H9 (cell line): ENCODE measurements around the gene ABCA13. TPM values are rescaled to one million over a fixed set of nuclear protein-coding genes. Genes with fewer than 3 reads are reported as not detected.

Source experiments
- DNase-seq: peaks from one replicate; pipeline ENCODE4 v3.0.0-alpha.2; 2017
- H2AFZ ChIP-seq: one replicate; pipeline ENCODE4 v1.6.1; 2013; ENCODE audit warnings: mild to moderate bottlenecking, low read length, control low read depth, moderate library complexity
- H2AK5ac ChIP-seq: 2 replicates; pipeline ENCODE4 v1.6.1; 2013; ENCODE audit warnings: low read length, control low read depth, mixed read lengths; ENCODE audit not compliant: insufficient read length
- H2BK120ac ChIP-seq: one replicate; pipeline ENCODE4 v1.6.1; 2013; ENCODE audit warnings: low read depth, mild to moderate bottlenecking, low read length, control low read depth, inconsistent platforms; ENCODE audit not compliant: poor library complexity, severe bottlenecking
- H2BK12ac ChIP-seq: 2 replicates; pipeline ENCODE4 v1.6.1; 2013; ENCODE audit warnings: low read length, control low read depth, mixed read lengths, low read depth; ENCODE audit not compliant: insufficient read length
- H2BK15ac ChIP-seq: 2 replicates; pipeline ENCODE4 v1.6.1; 2013; ENCODE audit warnings: low read depth, low read length, control low read depth
- H2BK20ac ChIP-seq: one replicate; pipeline ENCODE4 v1.6.1; 2013; ENCODE audit warnings: low read depth, mild to moderate bottlenecking, low read length, control low read depth, inconsistent platforms; ENCODE audit not compliant: poor library complexity, severe bottlenecking
- H2BK5ac ChIP-seq: 2 replicates; pipeline ENCODE4 v1.6.1; 2013; ENCODE audit warnings: low read length, control low read depth, mixed read lengths; ENCODE audit not compliant: insufficient read length
- H3K14ac ChIP-seq: 2 replicates; pipeline ENCODE4 v1.6.1; 2013; ENCODE audit warnings: low read length, control low read depth; ENCODE audit not compliant: insufficient read depth
- H3K18ac ChIP-seq: 2 replicates; pipeline ENCODE4 v1.6.1; 2013; ENCODE audit warnings: low read depth, mild to moderate bottlenecking, mixed read lengths, low read length, control low read depth; ENCODE audit not compliant: insufficient read length
- H3K23ac ChIP-seq: 2 replicates; pipeline ENCODE4 v1.6.1; 2013; ENCODE audit warnings: low read length, control low read depth, mixed read lengths, low read depth; ENCODE audit not compliant: insufficient read length
- H3K23me2 ChIP-seq: 2 replicates; pipeline ENCODE4 v1.6.1; 2013; ENCODE audit warnings: low read depth, mild to moderate bottlenecking, mixed read lengths, low read length, control low read depth; ENCODE audit not compliant: insufficient read length, poor library complexity, severe bottlenecking
- H3K27ac ChIP-seq: 2 replicates; pipeline ENCODE4 v1.5.1; 2013; ENCODE audit warnings: low read length, control low read depth, mixed read lengths, low read depth; ENCODE audit not compliant: insufficient read length
- H3K27me3 ChIP-seq: 2 replicates; pipeline ENCODE4 v1.6.1; 2013; ENCODE audit warnings: low read length, control low read depth, inconsistent platforms; ENCODE audit not compliant: insufficient read depth
- H3K4ac ChIP-seq: 2 replicates; pipeline ENCODE4 v1.6.1; 2013; ENCODE audit warnings: low read depth, mild to moderate bottlenecking, control low read depth, inconsistent platforms, low read length, moderate library complexity
- H3K4me1 ChIP-seq: 2 replicates; pipeline ENCODE4 v1.6.1; 2013; ENCODE audit warnings: low read length, control low read depth, inconsistent platforms; ENCODE audit not compliant: insufficient read depth
- H3K4me2 ChIP-seq: 2 replicates; pipeline ENCODE4 v1.6.1; 2013; ENCODE audit warnings: low read length, control low read depth, mixed read lengths; ENCODE audit not compliant: insufficient read length, insufficient read depth
- H3K56ac ChIP-seq: 2 replicates; pipeline ENCODE4 v1.6.1; 2013; ENCODE audit warnings: low read depth, mild to moderate bottlenecking, mixed read lengths, low read length, control low read depth; ENCODE audit not compliant: insufficient read length
- H3K79me1 ChIP-seq: 2 replicates; pipeline ENCODE4 v1.6.1; 2013; ENCODE audit warnings: low read depth, mild to moderate bottlenecking, moderate library complexity, low read length, control low read depth, inconsistent platforms; ENCODE audit not compliant: insufficient read depth, poor library complexity, severe bottlenecking
- H3K79me2 ChIP-seq: 2 replicates; pipeline ENCODE4 v1.6.1; 2013; ENCODE audit warnings: low read length, control low read depth, inconsistent platforms; ENCODE audit not compliant: insufficient read depth
- H3K9ac ChIP-seq: 2 replicates; pipeline ENCODE4 v1.6.1; 2013; ENCODE audit warnings: low read length, control low read depth, mixed read lengths; ENCODE audit not compliant: insufficient read length; ENCODE audit errors: extremely low read depth
- H3K9me3 ChIP-seq: one replicate; pipeline ENCODE4 v1.6.1; 2013; ENCODE audit warnings: low read depth, low read length, inconsistent platforms; ENCODE audit not compliant: control insufficient read depth
- H3T11ph ChIP-seq: one replicate; pipeline ENCODE4 v1.6.1; 2013; ENCODE audit warnings: mild to moderate bottlenecking, low read length, control low read depth, inconsistent platforms
- H4K20me1 ChIP-seq: one replicate; pipeline ENCODE4 v1.6.1; 2013; ENCODE audit not compliant: control insufficient read depth, insufficient read length, insufficient read depth
- H4K5ac ChIP-seq: 2 replicates; pipeline ENCODE4 v1.6.1; 2013; ENCODE audit warnings: low read depth, mild to moderate bottlenecking, mixed read lengths, low read length, control low read depth; ENCODE audit not compliant: insufficient read length
- H4K8ac ChIP-seq: replicated peaks from 2 replicates; pipeline ENCODE4 v1.6.1; 2013; ENCODE audit warnings: low read length, control low read depth, mixed read lengths, low read depth; ENCODE audit not compliant: insufficient read length
- H4K91ac ChIP-seq: 2 replicates; pipeline ENCODE4 v1.6.1; 2013; ENCODE audit warnings: low read depth, mild to moderate bottlenecking, moderate library complexity, mixed read lengths, low read length, control low read depth; ENCODE audit not compliant: insufficient read length
- H3K27ac Mint-ChIP-seq, 3 experiments: 2 replicates in 2 of 3; 3 replicates in 1 of 3; pipeline ENCODE4 v1.8.0; 2020 to 2021; ENCODE audit warnings: mixed read lengths in 3 of 3, mild to moderate bottlenecking in 1 of 3, moderate library complexity in 1 of 3
- H3K27me3 Mint-ChIP-seq: 2 replicates; pipeline ENCODE4 v1.8.0; 2021; ENCODE audit warnings: low read depth, mild to moderate bottlenecking, moderate library complexity, mixed read lengths
- H3K36me3 Mint-ChIP-seq, 3 experiments: 2 replicates in 2 of 3; 3 replicates in 1 of 3; pipeline ENCODE4 v1.8.0; 2020 to 2021; ENCODE audit warnings: low read depth in 3 of 3, mixed read lengths in 3 of 3; ENCODE audit not compliant: insufficient read depth in 1 of 3
- H3K4me1 Mint-ChIP-seq, 2 experiments: 2 replicates each; pipeline ENCODE4 v1.8.0; 2020; ENCODE audit warnings: mixed read lengths in 2 of 2
- H3K4me3 Mint-ChIP-seq, 2 experiments: 2 replicates in 1 of 2; 3 replicates in 1 of 2; pipeline ENCODE4 v1.8.0; 2020 to 2021; ENCODE audit warnings: mild to moderate bottlenecking in 2 of 2, mixed read lengths in 2 of 2, moderate library complexity in 1 of 2
- H3K9me3 Mint-ChIP-seq, 2 experiments: 2 replicates in 1 of 2; 3 replicates in 1 of 2; pipeline ENCODE4 v1.8.0; 2020; ENCODE audit warnings: mild to moderate bottlenecking in 2 of 2, mixed read lengths in 2 of 2, moderate library complexity in 1 of 2
- CTCF ChIP-seq: fragments of 200-600 bp; sonication (generic); conservative IDR thresholded peaks from 3 replicates; pipeline ENCODE4 v1.8.0; 2021; ENCODE audit warnings: antibody characterized with exemption, mild to moderate bottlenecking
- WGBS: extraction: QIAGEN DNeasy Blood & Tissue Kit; methylation state at CpG from one replicate; pipeline ENCODE4 v1.1.7; 2013; ENCODE audit warnings: missing lambda C conversion rate, low lambda C conversion rate, mixed read lengths; ENCODE audit not compliant: insufficient read length; ENCODE audit errors: extremely low coverage; 5-methylcytosine and 5-hydroxymethylcytosine counted together
- total RNA-seq: library from RNA; stranded (reverse); gene quantifications from 2 replicates; pipeline ENCODE4 v1.2.1, GENCODE V29; 2021

Gene ABCA13
- total RNA-seq, 1 experiment from 2014 or later, result 0.11 TPM

DNA sequence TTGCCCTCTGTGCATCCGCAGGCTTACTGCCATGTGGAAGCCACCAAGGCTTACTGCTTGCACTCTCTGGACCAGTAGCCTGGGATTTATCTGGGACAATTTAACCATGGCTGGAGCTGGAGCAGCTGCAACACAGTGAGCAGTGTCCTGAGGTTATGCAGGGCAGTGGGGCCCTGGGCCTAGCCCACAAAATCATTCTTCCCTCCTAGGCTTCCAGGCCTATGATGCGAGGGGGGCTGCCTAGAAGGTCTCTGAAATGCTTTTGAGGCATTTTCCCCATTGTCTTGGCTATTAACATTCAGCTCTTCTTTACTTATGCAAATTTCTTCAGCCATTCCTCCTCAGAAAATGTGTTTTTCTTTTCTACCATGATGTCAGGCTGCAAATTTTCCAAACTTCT is 439.4 kb downstream of the ABCA13 start:
- no peak overlapping the region for H2BK15ac ChIP-seq
- H3K4me1 ChIP-seq, result no peaks in the 10 kb centered on the region; the same call in 1 of the 2 replicates
- no peaks in the 10 kb centered on the region for H3K23me2 ChIP-seq
- no peaks in the 10 kb centered on the region for H4K20me1 ChIP-seq
- no peak overlapping the region for H2BK5ac ChIP-seq
- H4K91ac ChIP-seq, result no peak overlapping the region
- no peak overlapping the region for H3K18ac ChIP-seq
- Mint-ChIP-seq H3K27ac (no peak overlapping the region), H3K4me1 (peaks cover 8 to 9% of the 10 kb centered on the region in 2 experiments), H3K9me3 (peaks cover 3 to 13% of the 10 kb centered on the region in 2 experiments; a peak in 4 of 5 replicates), H3K4me3 (no peak overlapping the region), H3K36me3 (peaks cover 0 to 8% (median 6%) of the 10 kb centered on the region in 3 experiments; a peak in 4 of 7 replicates), H3K27me3 (no peaks in the 10 kb centered on the region)
- no peak overlapping the region for H3K14ac ChIP-seq
- no peaks in the 10 kb centered on the region for H3K79me2 ChIP-seq
- no peak overlapping the region for H4K8ac ChIP-seq
- H2AFZ ChIP-seq, result no peak overlapping the region
- no peak overlapping the region for H3K56ac ChIP-seq
- no peaks in the 10 kb centered on the region for H3K79me1 ChIP-seq
- H4K5ac ChIP-seq, result no peak overlapping the region
- no CpG with 5 or more reads among the region's 2 CpGs for WGBS
- no peak overlapping the region for H2BK20ac ChIP-seq
- H2BK120ac ChIP-seq, result no peak overlapping the region
- H3K27me3 ChIP-seq, result no peaks in the 10 kb centered on the region
- no peak for DNase-seq
- no peak overlapping the region for H3K9ac ChIP-seq
- no peaks in the 10 kb centered on the region for H3K9me3 ChIP-seq
- TF ChIP-seq CTCF, result no peak
- H3K4ac ChIP-seq, result no peak overlapping the region
- H2AK5ac ChIP-seq, result no peak overlapping the region
- no peak overlapping the region for H3K23ac ChIP-seq
- no peak overlapping the region for H3T11ph ChIP-seq
- no peak overlapping the region for H3K4me2 ChIP-seq
- no peak overlapping the region for H3K27ac ChIP-seq
- H2BK12ac ChIP-seq, result no peak overlapping the region
